Bronchial epithelial cell (primary cell): ENCODE results near the gene RPA4. TPM values are rescaled to one million over a fixed set of nuclear protein-coding genes. Genes with fewer than 3 reads are reported as not detected.
A peak's percentile ranks its signal among the peaks of the same experiment; 100 is the strongest.
"Not testable (repeated sequence)": the region's sequence is repeated elsewhere in the genome, so short reads cannot be mapped to it uniquely, and the experiment has no call there.

Source experiments
- DNase-seq: peaks from one replicate; pipeline ENCODE4 v3.0.0-alpha.2; 2010; ENCODE audit warnings: low read depth
- FAIRE-seq: peaks from 2 replicates; lab custom pipeline; 2011; peaks lifted over from hg19 to GRCh38; lab: Jason Lieb, UNC
- H3K27me3 ChIP-seq: 2 replicates; pipeline ENCODE4 v1.5.1; 2011; ENCODE audit warnings: low read length; ENCODE audit not compliant: control insufficient read depth, insufficient read depth
- H3K36me3 ChIP-seq: 2 replicates; pipeline ENCODE4 v1.5.1; 2011; ENCODE audit warnings: low read length; ENCODE audit not compliant: control insufficient read depth, insufficient read depth
- H3K4me3 ChIP-seq: 2 replicates; pipeline ENCODE4 v1.5.1; 2011; ENCODE audit warnings: mild to moderate bottlenecking, low read depth, low read length, control low read depth
- CTCF ChIP-seq: IDR thresholded peaks from 2 replicates; pipeline ENCODE4 v1.5.1; 2011; ENCODE audit warnings: mild to moderate bottlenecking, moderate library complexity, low read length, control low read depth, inconsistent platforms; ENCODE audit not compliant: insufficient read depth, severe bottlenecking
- total RNA-seq: library from RNA; depleted of rRNA; stranded (reverse); fragments of >200 nt; gene quantifications from 2 replicates; pipeline ENCODE4 v1.2.1, GENCODE V29; 2014

The RPA4 gene, protein sequence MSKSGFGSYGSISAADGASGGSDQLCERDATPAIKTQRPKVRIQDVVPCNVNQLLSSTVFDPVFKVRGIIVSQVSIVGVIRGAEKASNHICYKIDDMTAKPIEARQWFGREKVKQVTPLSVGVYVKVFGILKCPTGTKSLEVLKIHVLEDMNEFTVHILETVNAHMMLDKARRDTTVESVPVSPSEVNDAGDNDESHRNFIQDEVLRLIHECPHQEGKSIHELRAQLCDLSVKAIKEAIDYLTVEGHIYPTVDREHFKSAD
- 0.79 and 1.2 TPM in 2 replicates for total RNA-seq

DNA sequence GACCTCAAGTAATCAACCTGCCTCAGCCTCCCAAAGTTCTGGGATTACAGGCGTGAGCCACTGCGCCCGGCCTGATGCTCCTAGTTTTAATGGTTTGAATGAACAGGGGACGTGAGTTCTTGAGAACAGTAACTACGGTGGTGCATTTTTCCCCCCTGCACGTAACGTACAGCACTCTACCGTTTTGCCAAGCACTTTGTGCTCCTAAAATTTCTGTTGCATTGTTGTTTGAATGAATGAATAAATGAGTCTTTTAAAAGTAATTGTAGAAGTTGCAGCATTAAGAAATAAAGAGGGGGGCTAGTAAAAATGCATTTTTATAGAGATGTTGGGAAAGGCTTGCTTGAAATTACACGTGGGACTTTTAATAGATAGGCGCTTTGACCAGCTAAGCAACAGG is at the start of gene RPA4:
Gene RPA4 (plus strand): TSS at position 301 of the 400 bp plus-strand sequence. CDS start 403 bp downstream, outside the sequence.
- FAIRE-seq (no peak), DNase-seq (no peak)
- no peak for TF ChIP-seq CTCF
- Histone ChIP-seq H3K36me3 (no peaks in the 10 kb centered on the region), H3K4me3 (no peak within 1 kb of the TSS), H3K27me3 (no peaks in the 10 kb centered on the region)

- no peak overlapping the region for H3K4me3 ChIP-seq
- DNase-seq (no peak), FAIRE-seq (no peak)
- no peaks in the 10 kb centered on the region for H3K36me3 ChIP-seq
- no peaks in the 10 kb centered on the region for H3K27me3 ChIP-seq
- no peak for TF ChIP-seq CTCF
These were observed 49.6 kb upstream of the RPA4 start for GRCh38 chrX:96834137-96834536.

DNA sequence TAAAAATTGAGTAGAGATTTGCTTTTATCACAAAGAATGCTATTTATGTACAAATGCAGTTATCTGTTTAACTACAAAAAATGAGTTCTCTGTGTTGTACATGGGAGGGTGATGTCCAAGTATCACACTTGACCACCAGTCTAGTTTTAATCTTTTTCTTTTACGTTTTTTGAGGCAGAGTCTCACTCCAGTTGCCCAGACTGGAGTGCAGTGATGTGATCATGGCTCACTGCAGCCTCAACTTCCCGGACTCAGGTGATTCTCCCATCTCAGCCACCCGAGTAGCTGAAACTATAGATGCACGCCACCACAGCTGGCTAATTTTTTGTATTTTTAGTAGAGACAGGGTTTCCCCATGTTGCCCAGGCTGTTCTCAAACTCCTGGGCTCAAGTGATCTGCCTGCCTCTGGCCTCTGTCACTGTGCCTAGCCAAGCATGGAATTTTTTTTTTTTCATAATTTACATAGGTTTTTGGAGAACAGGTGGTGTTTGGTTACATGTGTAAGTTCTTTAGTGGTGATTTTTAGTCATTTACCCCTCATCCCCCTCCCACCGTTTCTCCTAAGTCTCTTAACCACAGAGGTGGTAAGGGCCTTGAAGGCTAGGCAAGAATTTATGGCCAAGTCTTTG is 47.9 kb upstream of the RPA4 start:
- DNase-seq, result no peak
- no peak for FAIRE-seq
- H3K36me3 ChIP-seq, result no peaks in the 10 kb centered on the region
- TF ChIP-seq CTCF, result no peak
- no peaks in the 10 kb centered on the region for H3K27me3 ChIP-seq
- no peak overlapping the region for H3K4me3 ChIP-seq

DNA sequence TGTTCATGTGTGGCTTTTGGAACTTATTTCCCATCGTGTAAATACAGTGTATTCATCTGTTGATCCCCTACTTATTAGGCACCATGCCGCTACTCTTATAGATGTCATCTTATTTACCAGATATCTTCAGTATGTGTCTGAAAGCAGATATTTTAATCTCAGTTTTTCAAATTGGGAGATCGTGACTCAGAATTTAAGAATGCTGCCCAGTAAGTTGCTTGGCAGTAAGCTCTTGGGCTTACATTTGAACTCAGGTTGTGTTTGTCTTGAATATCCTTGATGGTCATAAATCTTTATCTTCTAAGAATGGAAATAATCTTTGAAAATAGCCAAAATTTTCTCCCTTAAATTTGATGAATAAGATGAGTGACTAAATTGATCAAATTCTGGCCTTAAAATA is 45.9 kb upstream of the RPA4 start:
- DNase-seq, result peak; percentile 51
- no peak for TF ChIP-seq CTCF

GRCh38 chrX:96838537-96838936 is 45.2 kb upstream of the RPA4 start:
- Histone ChIP-seq H3K27me3 (no peaks in the 10 kb centered on the region), H3K36me3 (no peaks in the 10 kb centered on the region), H3K4me3 (no peak overlapping the region)
- no peak for TF ChIP-seq CTCF
- DNase-seq (no peak), FAIRE-seq (no peak)

More for the DNA sequence above, 45.9 kb upstream of the RPA4 start:
- H3K27me3 ChIP-seq, result no peaks in the 10 kb centered on the region
- H3K4me3 ChIP-seq, result no peak overlapping the region
- no peak for FAIRE-seq
- H3K36me3 ChIP-seq, result no peaks in the 10 kb centered on the region

DNA sequence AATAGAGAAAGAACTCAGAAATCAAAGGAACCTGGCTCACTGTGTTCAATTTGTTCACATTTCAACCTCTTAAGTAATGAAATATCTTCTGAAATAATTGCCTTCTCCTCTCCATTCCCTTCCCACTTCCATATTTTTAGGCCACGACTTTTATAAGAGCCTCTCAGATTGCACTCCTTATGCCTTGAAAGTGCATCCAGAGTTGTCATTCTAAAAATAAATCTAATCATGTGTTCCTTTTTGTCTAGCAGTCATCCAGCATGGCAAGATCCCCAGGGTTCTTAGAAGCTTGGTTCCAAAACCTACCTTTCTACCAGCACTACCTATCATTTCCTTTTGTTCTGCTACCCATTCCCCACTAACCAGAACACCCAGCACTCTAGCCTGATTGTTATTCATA is 42.4 kb upstream of the RPA4 start:
- FAIRE-seq (no peak), DNase-seq (no peak)
- TF ChIP-seq CTCF, result no peak
- Histone ChIP-seq H3K4me3 (no peak overlapping the region), H3K27me3 (no peaks in the 10 kb centered on the region), H3K36me3 (no peaks in the 10 kb centered on the region)

- FAIRE-seq, H3K4me3 ChIP-seq, H3K36me3 ChIP-seq, DNase-seq, H3K27me3 ChIP-seq: not testable (repeated sequence)
These were observed 41.8 kb upstream of the RPA4 start for GRCh38 chrX:96841866-96842265.
